ENCODE results near the gene SCAF8. TPM values are rescaled to one million over a fixed set of nuclear protein-coding genes. Genes with fewer than 3 reads are reported as not detected.

Gene SCAF8
- total and polyA plus RNA-seq, 9 of the 15 experiments (the other 6 are each of a cell fraction or from before 2014, with no cell fraction given), result 10.5 to 46.6 (median 23.2) TPM

GRCh38 chr6:154733626-154734382, 588 bp downstream of the SCAF8 start (continued):
- TF ChIP-seq CUX1 (CRISPR knock-in tag; IDR thresholded peaks at IDR 0.05) (no peak), ZSCAN32 (CRISPR knock-in tag; IDR thresholded peaks at IDR 0.05) (no peak), TCF7L2 (IDR thresholded peaks at IDR 0.05; ENCODE audit: low read depth, low read length) (no peak), ZZZ3 (IDR thresholded peaks at IDR 0.05) (no peak), BCL6 (CRISPR knock-in tag; IDR thresholded peaks at IDR 0.05) (no peak), ZBTB17 (CRISPR knock-in tag; IDR thresholded peaks at IDR 0.05) (no peak; the same call in 1 of the 2 replicates), ZNF785 (CRISPR knock-in tag; IDR thresholded peaks at IDR 0.05) (no peak), FOS (IDR thresholded peaks at IDR 0.05; ENCODE audit: extremely low read depth, insufficient read length) (peak; percentile 81), NFE2L1 (tag; IDR thresholded peaks at IDR 0.05; ENCODE audit: borderline replicate concordance, low read depth) (no peak), KLF13 (tag; IDR thresholded peaks at IDR 0.05; ENCODE audit: borderline replicate concordance, low read depth) (peak; percentile 46; the same call in 1 of the 2 replicates), TOE1 (IDR thresholded peaks at IDR 0.05; ENCODE audit: borderline replicate concordance) (no peak), TOE1 (CRISPR knock-in tag; IDR thresholded peaks at IDR 0.05; ENCODE audit: borderline replicate concordance, low read depth) (no peak), ZNF280A (IDR thresholded peaks at IDR 0.05; ENCODE audit: low read depth, partially characterized antibody) (no peak), SMAD2 (IDR thresholded peaks at IDR 0.05; ENCODE audit: low read depth, low read length) (no peak), MYNN (IDR thresholded peaks at IDR 0.05) (no peak), MYNN (CRISPR knock-in tag; IDR thresholded peaks at IDR 0.05) (no peak), HDAC8 (tag; IDR thresholded peaks at IDR 0.05) (no peak), CREB5 (CRISPR knock-in tag; IDR thresholded peaks at IDR 0.05) (no peak), FOSL1 (tag; conservative IDR thresholded peaks at IDR 0.05) (no peak), TAF9B (IDR thresholded peaks at IDR 0.05; ENCODE audit: partially characterized antibody) (peak; percentile 70), PRMT5 (CRISPR knock-in tag; IDR thresholded peaks at IDR 0.05) (0 out of 2 replicates have a peak, but pooled peaks have one; percentile 67), IRF2 (CRISPR knock-in tag; IDR thresholded peaks at IDR 0.05) (no peak)

Data from K562 (cell line).